WTC11 (cell line): ENCODE measurements around the gene SALL1. TPM values are rescaled to one million over a fixed set of nuclear protein-coding genes. Genes with fewer than 3 reads are reported as not detected.

Source experiments
- ATAC-seq: fragments of 200-7000 bp; cut with Tn5 transposase; 2 replicates; pipeline ENCODE4 v1.10.0; 2021; ENCODE audit warnings: mild to moderate bottlenecking, moderate library complexity
- CTCF ChIA-PET: fragments of 300-600 bp; sonication (Branson Sonifier 250); formaldehyde crosslinking; loops from one replicate; lab custom pipeline; 2021; ENCODE audit warnings: antibody characterized with exemption; lab: Charles Lee
- POLR2A ChIA-PET: fragments of 350-600 bp; sonication (Branson Sonifier 250); formaldehyde crosslinking; loops from one replicate; lab custom pipeline; 2021; ENCODE audit warnings: antibody characterized with exemption; lab: Charles Lee
- DNase-seq: peaks from one replicate; pipeline ENCODE4 v3.0.0; 2021; ENCODE audit warnings: low spot score
- H3K27ac Mint-ChIP-seq: 2 replicates; pipeline ENCODE4 v1.8.0; 2021; ENCODE audit warnings: mixed read lengths
- H3K27me3 Mint-ChIP-seq: 2 replicates; pipeline ENCODE4 v1.8.0; 2021; ENCODE audit warnings: low read depth, mild to moderate bottlenecking, moderate library complexity, mixed read lengths
- H3K36me3 Mint-ChIP-seq: 2 replicates; pipeline ENCODE4 v1.8.0; 2021; ENCODE audit warnings: mixed read lengths
- H3K4me1 Mint-ChIP-seq: 2 replicates; pipeline ENCODE4 v1.8.0; 2022; ENCODE audit warnings: mixed read lengths
- H3K4me3 Mint-ChIP-seq: 2 replicates; pipeline ENCODE4 v1.8.0; 2021; ENCODE audit warnings: mild to moderate bottlenecking, moderate library complexity, mixed read lengths
- H3K9me3 Mint-ChIP-seq: 2 replicates; pipeline ENCODE4 v1.8.0; 2021; ENCODE audit warnings: mixed read lengths
- CREB1 ChIP-seq: sonication (generic); formaldehyde crosslinking; IDR thresholded peaks from 2 replicates; pipeline ENCODE4 v1.8.0; 2023; ENCODE audit warnings: mild to moderate bottlenecking, missing genetic modification reagents
- CREM ChIP-seq: sonication (generic); formaldehyde crosslinking; IDR thresholded peaks from 2 replicates; pipeline ENCODE4 v1.8.1; 2022; ENCODE audit warnings: mild to moderate bottlenecking, missing genetic modification reagents, moderate library complexity
- ELF4 ChIP-seq: sonication (generic); formaldehyde crosslinking; IDR thresholded peaks from 2 replicates; pipeline ENCODE4 v1.8.1; 2022; ENCODE audit warnings: low read depth, mild to moderate bottlenecking, moderate library complexity, missing genetic modification reagents
- EMX1 ChIP-seq: fragments of 250-450 bp; sonication (Bioruptor Pico); IDR thresholded peaks from 2 replicates; pipeline ENCODE4 v1.8.0; 2021; ENCODE audit warnings: mild to moderate bottlenecking
- GABPB1 ChIP-seq: sonication (generic); formaldehyde crosslinking; IDR thresholded peaks from 2 replicates; pipeline ENCODE4 v1.8.1; 2023; ENCODE audit warnings: mild to moderate bottlenecking, missing genetic modification reagents
- GRHL2 ChIP-seq: fragments of 250-450 bp; sonication (Bioruptor Pico); IDR thresholded peaks from 2 replicates; pipeline ENCODE4 v1.8.0; 2022; ENCODE audit warnings: mild to moderate bottlenecking, moderate library complexity; ENCODE audit not compliant: insufficient replicate concordance, severe bottlenecking
- GTF2I ChIP-seq: fragments of 250-450 bp; sonication (Bioruptor Pico); conservative IDR thresholded peaks from 2 replicates; pipeline ENCODE4 v1.4.0; 2021; ENCODE audit warnings: mild to moderate bottlenecking
- HMGA2 ChIP-seq: fragments of 250-450 bp; sonication (Bioruptor Pico); IDR thresholded peaks from 2 replicates; pipeline ENCODE4 v1.4.0; 2021; ENCODE audit warnings: mild to moderate bottlenecking, moderate library complexity
- KAT7 ChIP-seq: sonication (generic); formaldehyde crosslinking; IDR thresholded peaks from 2 replicates; pipeline ENCODE4 v1.8.1; 2023; ENCODE audit warnings: missing genetic modification reagents, mild to moderate bottlenecking, borderline replicate concordance
- NR3C1 ChIP-seq: sonication (generic); formaldehyde crosslinking; conservative IDR thresholded peaks from 2 replicates; pipeline ENCODE4 v1.8.1; 2023; ENCODE audit warnings: low read depth, mild to moderate bottlenecking, missing genetic modification reagents
- OVOL2 ChIP-seq: fragments of 250-450 bp; sonication (Bioruptor Pico); IDR thresholded peaks from 2 replicates; pipeline ENCODE4 v1.9.0; 2021; ENCODE audit warnings: mild to moderate bottlenecking, borderline replicate concordance
- SOX15 ChIP-seq: fragments of 250-450 bp; sonication (Bioruptor Pico); IDR thresholded peaks from 2 replicates; pipeline ENCODE4 v1.9.0; 2021; ENCODE audit warnings: mild to moderate bottlenecking
- SP1 ChIP-seq: sonication (generic); formaldehyde crosslinking; conservative IDR thresholded peaks from 2 replicates; pipeline ENCODE4 v1.8.1; 2022; ENCODE audit warnings: missing genetic modification reagents
- TEAD1 ChIP-seq: sonication (generic); formaldehyde crosslinking; IDR thresholded peaks from 2 replicates; pipeline ENCODE4 v1.8.0; 2022; ENCODE audit warnings: mild to moderate bottlenecking, missing genetic modification reagents
- ZNF232 ChIP-seq: sonication (generic); formaldehyde crosslinking; IDR thresholded peaks from 2 replicates; pipeline ENCODE4 v1.8.0; 2022; ENCODE audit warnings: mild to moderate bottlenecking, missing genetic modification reagents
- ZNF396 ChIP-seq: fragments of 250-450 bp; sonication (Bioruptor Pico); IDR thresholded peaks from 2 replicates; pipeline ENCODE4 v1.8.0; 2021; ENCODE audit warnings: mild to moderate bottlenecking, moderate library complexity, borderline replicate concordance
- ZNF416 ChIP-seq: fragments of 250-450 bp; sonication (Bioruptor Pico); IDR thresholded peaks from 2 replicates; pipeline ENCODE4 v1.9.0; 2021; ENCODE audit warnings: mild to moderate bottlenecking, inconsistent platforms
- ZNF423 ChIP-seq: fragments of 250-450 bp; sonication (Bioruptor Pico); IDR thresholded peaks from 2 replicates; pipeline ENCODE4 v2.1.2; 2022; ENCODE audit warnings: mild to moderate bottlenecking, moderate library complexity
- ZNF671 ChIP-seq: fragments of 250-450 bp; sonication (Bioruptor Pico); IDR thresholded peaks from 2 replicates; pipeline ENCODE4 v1.8.0; 2021; ENCODE audit warnings: mild to moderate bottlenecking
- total RNA-seq: library from RNA; stranded (reverse); gene quantifications from 3 replicates; pipeline ENCODE4 v1.2.3, GENCODE V29; 2021
- TF ChIP-seq, protein P1 (sequence below): sonication (generic); formaldehyde crosslinking; IDR thresholded peaks from 2 replicates; pipeline ENCODE4 v1.8.0; 2022; ENCODE audit warnings: mild to moderate bottlenecking, missing genetic modification reagents
- TF ChIP-seq, protein P2 (sequence below): sonication (generic); formaldehyde crosslinking; IDR thresholded peaks from 2 replicates; pipeline ENCODE4 v1.8.0; 2023; ENCODE audit warnings: mild to moderate bottlenecking, missing genetic modification reagents
- TF ChIP-seq, protein P3 (sequence below): fragments of 200-600 bp; IDR thresholded peaks from 2 replicates; pipeline ENCODE4 v1.8.0; 2022; ENCODE audit warnings: antibody characterized with exemption
- TF ChIP-seq, protein P4 (sequence below): fragments of 250-450 bp; sonication (Bioruptor Pico); IDR thresholded peaks from 2 replicates; pipeline ENCODE4 v1.9.0; 2021; ENCODE audit warnings: moderate library complexity, mild to moderate bottlenecking, inconsistent platforms, borderline replicate concordance
- TF ChIP-seq, protein P5 (sequence below): sonication (generic); formaldehyde crosslinking; IDR thresholded peaks from 2 replicates; pipeline ENCODE4 v1.8.0; 2023; ENCODE audit warnings: missing genetic modification reagents
- TF ChIP-seq, protein P6 (sequence below): sonication (generic); formaldehyde crosslinking; IDR thresholded peaks from 2 replicates; pipeline ENCODE4 v1.8.1; 2022; ENCODE audit warnings: low read depth, mild to moderate bottlenecking, moderate library complexity, missing genetic modification reagents, borderline replicate concordance

The SALL1 gene
- total RNA-seq, 1 experiment from 2014 or later, result 63.9 TPM

DNA sequence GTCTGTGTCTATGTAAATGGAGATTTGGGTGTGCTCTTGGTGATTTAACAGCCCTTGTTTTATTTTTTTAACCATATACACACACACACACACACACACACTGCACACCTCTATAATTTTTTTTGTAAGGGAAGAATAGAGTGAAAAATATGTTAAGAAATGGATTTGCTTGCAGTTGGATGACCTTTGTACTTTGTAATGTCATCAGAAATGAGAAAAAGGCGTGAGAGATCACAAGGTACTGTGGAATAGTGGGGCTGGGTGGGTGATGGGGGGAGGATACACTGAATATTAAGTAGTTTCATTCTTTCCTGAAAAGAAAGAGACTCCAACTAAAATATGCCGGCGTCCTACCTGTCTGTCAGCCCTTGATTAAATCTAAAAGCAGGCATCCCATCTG lies 38.7 kb downstream of the SALL1 start:
- no peak overlapping the region for H3K27ac Mint-ChIP-seq
- H3K36me3 Mint-ChIP-seq, result peaks cover 3% of the 10 kb centered on the region; the same call in 1 of the 2 replicates
- H3K9me3 Mint-ChIP-seq, result peaks cover 8% of the 10 kb centered on the region
- TF ChIP-seq OVOL2 (CRISPR knock-in tag), result no peak
- TF ChIP-seq ZNF232 (CRISPR knock-in tag), result no peak
- TF ChIP-seq ZNF396 (CRISPR knock-in tag), result no peak
- TF ChIP-seq TEAD1 (CRISPR knock-in tag), result no peak
- TF ChIP-seq, protein P1, sequence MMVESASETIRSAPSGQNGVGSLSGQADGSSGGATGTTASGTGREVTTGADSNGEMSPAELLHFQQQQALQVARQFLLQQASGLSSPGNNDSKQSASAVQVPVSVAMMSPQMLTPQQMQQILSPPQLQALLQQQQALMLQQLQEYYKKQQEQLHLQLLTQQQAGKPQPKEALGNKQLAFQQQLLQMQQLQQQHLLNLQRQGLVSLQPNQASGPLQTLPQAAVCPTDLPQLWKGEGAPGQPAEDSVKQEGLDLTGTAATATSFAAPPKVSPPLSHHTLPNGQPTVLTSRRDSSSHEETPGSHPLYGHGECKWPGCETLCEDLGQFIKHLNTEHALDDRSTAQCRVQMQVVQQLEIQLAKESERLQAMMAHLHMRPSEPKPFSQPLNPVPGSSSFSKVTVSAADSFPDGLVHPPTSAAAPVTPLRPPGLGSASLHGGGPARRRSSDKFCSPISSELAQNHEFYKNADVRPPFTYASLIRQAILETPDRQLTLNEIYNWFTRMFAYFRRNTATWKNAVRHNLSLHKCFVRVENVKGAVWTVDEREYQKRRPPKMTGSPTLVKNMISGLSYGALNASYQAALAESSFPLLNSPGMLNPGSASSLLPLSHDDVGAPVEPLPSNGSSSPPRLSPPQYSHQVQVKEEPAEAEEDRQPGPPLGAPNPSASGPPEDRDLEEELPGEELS (CRISPR knock-in tag), result no peak
- TF ChIP-seq, all 79 proteins: peak for 0
- H3K4me1 Mint-ChIP-seq, result peaks cover 52% of the 10 kb centered on the region
- peaks cover 46% of the 10 kb centered on the region for H3K27me3 Mint-ChIP-seq
- ATAC-seq, result no peak
- DNase-seq, result no peak
- CTCF ChIA-PET, result interaction anchor here (2.3 kb wide), 1 partner anchor 63 kb away, joined by 6 read pairs; no protein-coding TSS in a partner anchor
- no peak overlapping the region for H3K4me3 Mint-ChIP-seq
- POLR2A ChIA-PET, result no interaction called here

DNA sequence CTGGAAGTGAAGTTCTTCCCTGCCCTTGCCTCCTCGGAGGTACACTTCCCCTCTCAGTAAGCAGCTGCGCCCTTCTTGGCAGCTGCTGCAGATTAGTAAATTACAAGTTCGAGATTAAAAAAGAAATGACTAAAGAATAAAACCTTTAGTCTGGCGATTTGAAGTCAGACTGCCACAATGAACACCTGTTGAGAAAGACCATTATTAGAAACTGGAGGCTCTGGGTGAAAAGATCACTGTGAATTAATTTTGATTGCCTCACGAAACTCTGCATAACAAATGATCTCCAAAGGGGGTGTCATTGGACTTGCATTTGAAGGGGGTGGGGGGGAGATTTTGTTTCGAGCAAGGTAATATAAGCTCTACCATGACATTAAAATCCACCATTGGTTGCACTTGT lies 39.3 kb downstream of the SALL1 start:
- Mint-ChIP-seq H3K27ac (no peak overlapping the region; the same call in 1 of the 2 replicates), H3K4me3 (no peak overlapping the region)
- ATAC-seq, result no peak

DNA sequence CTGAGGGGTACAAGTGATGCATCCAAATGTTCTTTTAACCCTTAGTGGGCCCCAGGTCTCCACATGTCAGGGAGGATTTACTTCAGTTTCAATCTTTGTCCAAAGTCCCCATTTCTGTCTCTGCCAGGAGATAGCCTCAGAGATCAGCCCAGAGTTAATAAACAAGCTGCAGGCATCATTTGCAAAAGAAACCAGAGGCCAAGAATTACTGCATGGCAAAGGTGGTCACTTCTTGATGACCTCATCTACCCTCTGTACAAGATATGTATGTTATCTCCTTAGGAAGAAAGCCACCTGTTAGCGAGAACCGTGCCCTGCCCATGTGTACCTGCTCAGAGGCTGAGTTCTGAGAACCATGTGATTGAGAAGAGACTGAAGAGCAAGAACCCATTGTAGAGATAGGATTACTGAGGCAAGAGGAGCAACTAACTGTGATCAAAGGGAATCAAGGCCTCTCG lies 40.3 kb downstream of the SALL1 start:
- TF ChIP-seq GTF2I (CRISPR knock-in tag) (no peak), ZNF416 (no peak), HMGA2 (CRISPR knock-in tag) (no peak), ELF4 (CRISPR knock-in tag) (no peak), SOX15 (CRISPR knock-in tag) (no peak), KAT7 (no peak), CREB1 (no peak), ZNF671 (CRISPR knock-in tag) (no peak), ZNF423 (no peak), CREM (no peak)
- TF ChIP-seq, protein P2, sequence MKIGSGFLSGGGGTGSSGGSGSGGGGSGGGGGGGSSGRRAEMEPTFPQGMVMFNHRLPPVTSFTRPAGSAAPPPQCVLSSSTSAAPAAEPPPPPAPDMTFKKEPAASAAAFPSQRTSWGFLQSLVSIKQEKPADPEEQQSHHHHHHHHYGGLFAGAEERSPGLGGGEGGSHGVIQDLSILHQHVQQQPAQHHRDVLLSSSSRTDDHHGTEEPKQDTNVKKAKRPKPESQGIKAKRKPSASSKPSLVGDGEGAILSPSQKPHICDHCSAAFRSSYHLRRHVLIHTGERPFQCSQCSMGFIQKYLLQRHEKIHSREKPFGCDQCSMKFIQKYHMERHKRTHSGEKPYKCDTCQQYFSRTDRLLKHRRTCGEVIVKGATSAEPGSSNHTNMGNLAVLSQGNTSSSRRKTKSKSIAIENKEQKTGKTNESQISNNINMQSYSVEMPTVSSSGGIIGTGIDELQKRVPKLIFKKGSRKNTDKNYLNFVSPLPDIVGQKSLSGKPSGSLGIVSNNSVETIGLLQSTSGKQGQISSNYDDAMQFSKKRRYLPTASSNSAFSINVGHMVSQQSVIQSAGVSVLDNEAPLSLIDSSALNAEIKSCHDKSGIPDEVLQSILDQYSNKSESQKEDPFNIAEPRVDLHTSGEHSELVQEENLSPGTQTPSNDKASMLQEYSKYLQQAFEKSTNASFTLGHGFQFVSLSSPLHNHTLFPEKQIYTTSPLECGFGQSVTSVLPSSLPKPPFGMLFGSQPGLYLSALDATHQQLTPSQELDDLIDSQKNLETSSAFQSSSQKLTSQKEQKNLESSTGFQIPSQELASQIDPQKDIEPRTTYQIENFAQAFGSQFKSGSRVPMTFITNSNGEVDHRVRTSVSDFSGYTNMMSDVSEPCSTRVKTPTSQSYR (CRISPR knock-in tag), result no peak
- TF ChIP-seq, protein P3, sequence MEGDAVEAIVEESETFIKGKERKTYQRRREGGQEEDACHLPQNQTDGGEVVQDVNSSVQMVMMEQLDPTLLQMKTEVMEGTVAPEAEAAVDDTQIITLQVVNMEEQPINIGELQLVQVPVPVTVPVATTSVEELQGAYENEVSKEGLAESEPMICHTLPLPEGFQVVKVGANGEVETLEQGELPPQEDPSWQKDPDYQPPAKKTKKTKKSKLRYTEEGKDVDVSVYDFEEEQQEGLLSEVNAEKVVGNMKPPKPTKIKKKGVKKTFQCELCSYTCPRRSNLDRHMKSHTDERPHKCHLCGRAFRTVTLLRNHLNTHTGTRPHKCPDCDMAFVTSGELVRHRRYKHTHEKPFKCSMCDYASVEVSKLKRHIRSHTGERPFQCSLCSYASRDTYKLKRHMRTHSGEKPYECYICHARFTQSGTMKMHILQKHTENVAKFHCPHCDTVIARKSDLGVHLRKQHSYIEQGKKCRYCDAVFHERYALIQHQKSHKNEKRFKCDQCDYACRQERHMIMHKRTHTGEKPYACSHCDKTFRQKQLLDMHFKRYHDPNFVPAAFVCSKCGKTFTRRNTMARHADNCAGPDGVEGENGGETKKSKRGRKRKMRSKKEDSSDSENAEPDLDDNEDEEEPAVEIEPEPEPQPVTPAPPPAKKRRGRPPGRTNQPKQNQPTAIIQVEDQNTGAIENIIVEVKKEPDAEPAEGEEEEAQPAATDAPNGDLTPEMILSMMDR, result no peak
- TF ChIP-seq, protein P4, sequence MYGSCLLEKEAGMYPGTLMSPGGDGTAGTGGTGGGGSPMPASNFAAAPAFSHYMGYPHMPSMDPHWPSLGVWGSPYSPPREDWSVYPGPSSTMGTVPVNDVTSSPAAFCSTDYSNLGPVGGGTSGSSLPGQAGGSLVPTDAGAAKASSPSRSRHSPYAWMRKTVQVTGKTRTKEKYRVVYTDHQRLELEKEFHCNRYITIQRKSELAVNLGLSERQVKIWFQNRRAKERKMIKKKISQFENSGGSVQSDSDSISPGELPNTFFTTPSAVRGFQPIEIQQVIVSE (CRISPR knock-in tag), result no peak
- ChIA-PET POLR2A (no interaction called here), CTCF (interaction anchor here (0.6 kb wide), 1 partner anchor 273 kb away, joined by 3 read pairs; no protein-coding TSS in a partner anchor)
- Mint-ChIP-seq H3K27me3 (peaks cover 46% of the 10 kb centered on the region), H3K4me1 (peaks cover 47% of the 10 kb centered on the region), H3K9me3 (peaks cover 8% of the 10 kb centered on the region), H3K36me3 (peaks cover 3% of the 10 kb centered on the region; the same call in 1 of the 2 replicates), H3K4me3 (no peak overlapping the region), H3K27ac (no peak overlapping the region)
- DNase-seq (no peak), ATAC-seq (no peak)

More for the DNA sequence above, 39.3 kb downstream of the SALL1 start:
- H3K27me3 Mint-ChIP-seq, result peaks cover 46% of the 10 kb centered on the region
- no peak for DNase-seq
- CTCF ChIA-PET, result no interaction called here
- H3K36me3 Mint-ChIP-seq, result peaks cover 3% of the 10 kb centered on the region; the same call in 1 of the 2 replicates
- POLR2A ChIA-PET, result interaction anchor here (1.0 kb wide), 1 partner anchor 16 kb away, joined by 3 read pairs; no protein-coding TSS in a partner anchor
- H3K4me1 Mint-ChIP-seq, result peaks cover 54% of the 10 kb centered on the region
- no peak for TF ChIP-seq EMX1
- no peak for TF ChIP-seq GRHL2
- TF ChIP-seq ZNF416, result no peak
- TF ChIP-seq SOX15 (CRISPR knock-in tag), result no peak
- no peak for TF ChIP-seq ELF4 (CRISPR knock-in tag)
- TF ChIP-seq NR3C1 (CRISPR knock-in tag), result no peak
- no peak for TF ChIP-seq GABPB1
- TF ChIP-seq, protein P5, sequence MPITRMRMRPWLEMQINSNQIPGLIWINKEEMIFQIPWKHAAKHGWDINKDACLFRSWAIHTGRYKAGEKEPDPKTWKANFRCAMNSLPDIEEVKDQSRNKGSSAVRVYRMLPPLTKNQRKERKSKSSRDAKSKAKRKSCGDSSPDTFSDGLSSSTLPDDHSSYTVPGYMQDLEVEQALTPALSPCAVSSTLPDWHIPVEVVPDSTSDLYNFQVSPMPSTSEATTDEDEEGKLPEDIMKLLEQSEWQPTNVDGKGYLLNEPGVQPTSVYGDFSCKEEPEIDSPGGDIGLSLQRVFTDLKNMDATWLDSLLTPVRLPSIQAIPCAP (CRISPR knock-in tag), result no peak
- no peak for TF ChIP-seq SP1 (CRISPR knock-in tag)
- no peak for TF ChIP-seq ZNF232 (CRISPR knock-in tag)
- TF ChIP-seq, protein P6, sequence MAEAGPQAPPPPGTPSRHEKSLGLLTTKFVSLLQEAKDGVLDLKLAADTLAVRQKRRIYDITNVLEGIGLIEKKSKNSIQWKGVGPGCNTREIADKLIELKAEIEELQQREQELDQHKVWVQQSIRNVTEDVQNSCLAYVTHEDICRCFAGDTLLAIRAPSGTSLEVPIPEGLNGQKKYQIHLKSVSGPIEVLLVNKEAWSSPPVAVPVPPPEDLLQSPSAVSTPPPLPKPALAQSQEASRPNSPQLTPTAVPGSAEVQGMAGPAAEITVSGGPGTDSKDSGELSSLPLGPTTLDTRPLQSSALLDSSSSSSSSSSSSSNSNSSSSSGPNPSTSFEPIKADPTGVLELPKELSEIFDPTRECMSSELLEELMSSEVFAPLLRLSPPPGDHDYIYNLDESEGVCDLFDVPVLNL (CRISPR knock-in tag), result no peak
- no peak for TF ChIP-seq TEAD1 (CRISPR knock-in tag)
- H3K9me3 Mint-ChIP-seq, result peaks cover 8% of the 10 kb centered on the region
